Chondrocyte (in vitro differentiated cells): ENCODE data around the gene NDUFS5. TPM values are rescaled to one million over a fixed set of nuclear protein-coding genes. Genes with fewer than 3 reads are reported as not detected.

ENCODE experiments used
- DNase-seq: peaks from one replicate; pipeline ENCODE4 v3.0.0; 2021; ENCODE audit warnings: mixed read lengths, low spot score
- H3K27ac Mint-ChIP-seq: one replicate; pipeline ENCODE4 v1.8.0; 2021; ENCODE audit warnings: mild to moderate bottlenecking, moderate library complexity, mixed read lengths; ENCODE audit not compliant: unreplicated experiment
- H3K27me3 Mint-ChIP-seq: 2 replicates; pipeline ENCODE4 v1.8.0; 2021; ENCODE audit warnings: low read depth, mixed read lengths
- H3K36me3 Mint-ChIP-seq: 2 replicates; pipeline ENCODE4 v1.8.0; 2021; ENCODE audit warnings: low read depth, mixed read lengths
- H3K4me1 Mint-ChIP-seq: 2 replicates; pipeline ENCODE4 v1.8.0; 2021; ENCODE audit warnings: low read depth, mild to moderate bottlenecking, mixed read lengths
- H3K4me3 Mint-ChIP-seq: one replicate; pipeline ENCODE4 v1.8.0; 2021; ENCODE audit warnings: mild to moderate bottlenecking, moderate library complexity, mixed read lengths; ENCODE audit not compliant: unreplicated experiment
- H3K9me3 Mint-ChIP-seq: 2 replicates; pipeline ENCODE4 v1.8.0; 2021; ENCODE audit warnings: low read depth, mixed read lengths
- CTCF ChIP-seq: fragments of 200-600 bp; sonication (generic); IDR thresholded peaks from 2 replicates; pipeline ENCODE4 v1.5.0; 2021; ENCODE audit warnings: antibody characterized with exemption, mild to moderate bottlenecking, moderate library complexity
- total RNA-seq: library from RNA; stranded (reverse); gene quantifications from 3 replicates; pipeline ENCODE4 v1.2.1, GENCODE V29; 2021

The NDUFS5 gene
- total RNA-seq, 1 donor from 2014 or later = 149 TPM

- Mint-ChIP-seq H3K4me1 (peaks cover 18% of the 10 kb centered on the region), H3K36me3 (peaks cover 15% of the 10 kb centered on the region), H3K27ac (no peak overlapping the region), H3K9me3 (no peaks in the 10 kb centered on the region), H3K4me3 (no peak overlapping the region), H3K27me3 (no peaks in the 10 kb centered on the region)
- no peak for TF ChIP-seq CTCF
- no peak for DNase-seq
Measured at GRCh38 chr1:39043513-39043912, 17.4 kb downstream of the NDUFS5 start.

GRCh38 chr1:39044762-39045161, 18.6 kb downstream of the NDUFS5 start:
- Mint-ChIP-seq H3K4me1 (peaks cover 22% of the 10 kb centered on the region), H3K4me3 (no peak overlapping the region), H3K36me3 (peaks cover 15% of the 10 kb centered on the region), H3K9me3 (no peaks in the 10 kb centered on the region), H3K27ac (no peak overlapping the region), H3K27me3 (no peaks in the 10 kb centered on the region)
- DNase-seq = peak; percentile 4
- no peak for TF ChIP-seq CTCF

- Mint-ChIP-seq H3K9me3 (no peaks in the 10 kb centered on the region), H3K27ac (peak overlapping the region; percentile 2), H3K27me3 (no peaks in the 10 kb centered on the region), H3K4me3 (no peak overlapping the region), H3K36me3 (peaks cover 15% of the 10 kb centered on the region), H3K4me1 (peaks cover 22% of the 10 kb centered on the region)
- no peak for TF ChIP-seq CTCF
- peak; percentile 41 for DNase-seq
Measured at GRCh38 chr1:39045231-39045630, 19.1 kb downstream of the NDUFS5 start.

GRCh38 chr1:39046613-39047210, 20.6 kb downstream of the NDUFS5 start:
- peak; percentile 4 for DNase-seq
- Mint-ChIP-seq H3K4me3 (no peak overlapping the region), H3K27me3 (no peaks in the 10 kb centered on the region), H3K27ac (peak overlapping the region; percentile 89), H3K36me3 (peaks cover 12% of the 10 kb centered on the region), H3K4me1 (peaks cover 26% of the 10 kb centered on the region), H3K9me3 (no peaks in the 10 kb centered on the region)
- no peak for TF ChIP-seq CTCF

GRCh38 chr1:39047374-39048229, 21.5 kb downstream of the NDUFS5 start:
- Mint-ChIP-seq H3K27me3 (no peaks in the 10 kb centered on the region), H3K4me3 (no peak overlapping the region), H3K36me3 (peaks cover 10% of the 10 kb centered on the region), H3K27ac (peak overlapping the region; percentile 89), H3K9me3 (no peaks in the 10 kb centered on the region), H3K4me1 (peaks cover 26% of the 10 kb centered on the region)
- no peak for TF ChIP-seq CTCF
- peak; percentile 10 for DNase-seq
